ENCODE results near the gene HNRNPK. TPM values are rescaled to one million over a fixed set of nuclear protein-coding genes. Genes with fewer than 3 reads are reported as not detected.
A peak's percentile ranks its signal among the peaks of the same experiment; 100 is the strongest.
"Not testable (repeated sequence)": the region's sequence is repeated elsewhere in the genome, so short reads cannot be mapped to it uniquely, and the experiment has no call there.

HNRNPK gene
- total RNA-seq, 2 donors from 2014 or later: 278 to 341 TPM

- DNase-seq: peak; percentile 91
- peak; percentile 67 to 77 for ATAC-seq
- intact Hi-C loops (cut with DNase I): no loop called here
Observed at GRCh38 chr9:83978992-83979811, 813 bp downstream of the HNRNPK start.

GRCh38 chr9:83977196-83977595 lies 2.8 kb downstream of the HNRNPK start:
- DNase-seq (no peak), ATAC-seq (no peak)
- intact Hi-C loops (cut with DNase I): no loop called here

- intact Hi-C loops (cut with DNase I): no loop called here
- no peak for DNase-seq
- no peak for ATAC-seq
Observed at GRCh38 chr9:83976372-83976771, 3.6 kb downstream of the HNRNPK start.

GRCh38 chr9:83975300-83975699 lies 4.7 kb downstream of the HNRNPK start:
- no peak for DNase-seq
- intact Hi-C loops (cut with DNase I): no loop called here
- ATAC-seq: no peak

- intact Hi-C loops (cut with DNase I): no loop called here
- no peak for DNase-seq
- no peak for ATAC-seq
Observed at GRCh38 chr9:83972286-83972685, 7.7 kb downstream of the HNRNPK start.

- ATAC-seq (no peak), DNase-seq (no peak)
- intact Hi-C loops (cut with DNase I): no loop called here
Observed at GRCh38 chr9:83971485-83971884, 8.5 kb downstream of the HNRNPK start.

- ATAC-seq: no peak
- intact Hi-C loops (cut with DNase I): no loop called here
- no peak for DNase-seq
Observed at GRCh38 chr9:83969602-83970001, 10.4 kb downstream of the HNRNPK start.

GRCh38 chr9:83967073-83967472 lies 12.9 kb downstream of the HNRNPK start:
- intact Hi-C loops (cut with DNase I): no loop called here
- ATAC-seq: no peak
- DNase-seq: no peak

- intact Hi-C loops (cut with DNase I): no loop called here
- ATAC-seq (peak; percentile 4 to 39), DNase-seq (no peak)
Observed at GRCh38 chr9:83966209-83966582, 13.8 kb downstream of the HNRNPK start.

GRCh38 chr9:83965350-83966208 lies 14.4 kb downstream of the HNRNPK start:
- intact Hi-C loops (cut with DNase I): no loop called here
- ATAC-seq (peak; percentile 31 to 47), DNase-seq (no peak)

GRCh38 chr9:83964973-83965349 lies 15.1 kb downstream of the HNRNPK start:
- intact Hi-C loops (cut with DNase I): no loop called here
- ATAC-seq (peak; percentile 11 to 18), DNase-seq (no peak)

GRCh38 chr9:83962165-83962564 lies 17.9 kb downstream of the HNRNPK start:
- ATAC-seq: no peak
- intact Hi-C loops (cut with DNase I): no loop called here

GRCh38 chr9:83960991-83961390 lies 19.0 kb downstream of the HNRNPK start:
- DNase-seq: no peak

More at GRCh38 chr9:83962165-83962564, 17.9 kb downstream of the HNRNPK start:
- no peak for DNase-seq

GRCh38 chr9:83959061-83959460 lies 21.0 kb downstream of the HNRNPK start:
- DNase-seq (no peak), ATAC-seq (peak in 1 of 2 donors; percentile 7)
- intact Hi-C loops (cut with DNase I): no loop called here

More at GRCh38 chr9:83960991-83961390, 19.0 kb downstream of the HNRNPK start:
- ATAC-seq: no peak
- intact Hi-C loops (cut with DNase I): no loop called here

GRCh38 chr9:83957248-83957513 lies 22.8 kb downstream of the HNRNPK start:
- intact Hi-C loops (cut with DNase I): no loop called here
- ATAC-seq (no peak), DNase-seq (no peak)

- ATAC-seq: peak; percentile 96
- intact Hi-C loops (cut with DNase I): no loop called here
- peak; percentile 86 for DNase-seq
Observed at GRCh38 chr9:83956436-83957247, 23.4 kb downstream of the HNRNPK start.

- peak; percentile 61 to 70 for ATAC-seq
- DNase-seq: peak; percentile 47
- intact Hi-C loops (cut with DNase I): no loop called here
Observed at GRCh38 chr9:83956086-83956435, 24.0 kb downstream of the HNRNPK start.

GRCh38 chr9:83948096-83948495 lies 31.9 kb downstream of the HNRNPK start:
- DNase-seq; intact Hi-C loops (cut with DNase I); ATAC-seq: not testable (repeated sequence)

GRCh38 chr9:83940590-83941303 lies 39.3 kb downstream of the HNRNPK start:
- intact Hi-C loops (cut with DNase I): no loop called here
- DNase-seq (no peak), ATAC-seq (no peak)

All from left cardiac atrium (tissue), 4 donors.